Subcutaneous adipose tissue (tissue), 4 donors: ENCODE data around the gene MLYCD. TPM values are rescaled to one million over a fixed set of nuclear protein-coding genes. Genes with fewer than 3 reads are reported as not detected.

Experiments used
- total RNA-seq, 4 donors: library from RNA; depleted of rRNA; stranded (reverse); fragments of >200 nt; gene quantifications; one replicate each; pipeline ENCODE4 v1.1.0, GENCODE V29; 2016
- TF ChIP-seq, protein P1 (sequence below): fragments of 450-650 bp; IDR thresholded peaks from one replicate; pipeline ENCODE4 v1.5.1; 2016; ENCODE audit warnings: low read depth, mild to moderate bottlenecking, control low read depth, antibody characterized with exemption, moderate library complexity

Gene MLYCD
- total RNA-seq, 4 donors from 2014 or later, result 10.0 to 30.9 (median 11.5) TPM

- TF ChIP-seq, protein P1, sequence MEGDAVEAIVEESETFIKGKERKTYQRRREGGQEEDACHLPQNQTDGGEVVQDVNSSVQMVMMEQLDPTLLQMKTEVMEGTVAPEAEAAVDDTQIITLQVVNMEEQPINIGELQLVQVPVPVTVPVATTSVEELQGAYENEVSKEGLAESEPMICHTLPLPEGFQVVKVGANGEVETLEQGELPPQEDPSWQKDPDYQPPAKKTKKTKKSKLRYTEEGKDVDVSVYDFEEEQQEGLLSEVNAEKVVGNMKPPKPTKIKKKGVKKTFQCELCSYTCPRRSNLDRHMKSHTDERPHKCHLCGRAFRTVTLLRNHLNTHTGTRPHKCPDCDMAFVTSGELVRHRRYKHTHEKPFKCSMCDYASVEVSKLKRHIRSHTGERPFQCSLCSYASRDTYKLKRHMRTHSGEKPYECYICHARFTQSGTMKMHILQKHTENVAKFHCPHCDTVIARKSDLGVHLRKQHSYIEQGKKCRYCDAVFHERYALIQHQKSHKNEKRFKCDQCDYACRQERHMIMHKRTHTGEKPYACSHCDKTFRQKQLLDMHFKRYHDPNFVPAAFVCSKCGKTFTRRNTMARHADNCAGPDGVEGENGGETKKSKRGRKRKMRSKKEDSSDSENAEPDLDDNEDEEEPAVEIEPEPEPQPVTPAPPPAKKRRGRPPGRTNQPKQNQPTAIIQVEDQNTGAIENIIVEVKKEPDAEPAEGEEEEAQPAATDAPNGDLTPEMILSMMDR, result no peak
Observed at GRCh38 chr16:83948914-83949723, 50.2 kb downstream of the MLYCD start.

- TF ChIP-seq, protein P1, result no peak
Observed at GRCh38 chr16:83949724-83950001, 50.7 kb downstream of the MLYCD start.

GRCh38 chr16:83951544-83951943 is 52.6 kb downstream of the MLYCD start:
- TF ChIP-seq, protein P1, result no peak

DNA sequence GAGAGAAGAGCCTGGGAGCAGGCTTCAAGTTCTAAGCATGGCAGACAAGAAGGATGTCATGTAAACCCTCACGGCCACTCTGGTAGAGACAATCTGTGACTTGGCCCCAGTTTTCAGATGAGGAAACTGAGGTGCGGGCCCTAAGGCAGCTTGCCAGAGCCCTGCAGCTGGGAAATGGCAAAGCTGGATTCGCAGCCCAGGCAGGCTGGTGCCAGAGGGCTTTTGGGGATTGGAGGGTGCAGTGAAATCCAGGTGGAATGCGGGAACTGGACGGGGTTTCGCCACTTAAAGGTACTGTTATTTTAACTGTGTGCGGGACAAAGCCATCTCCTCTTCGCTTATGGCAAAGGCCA is 53.6 kb downstream of the MLYCD start:
- TF ChIP-seq, protein P1, result no peak

GRCh38 chr16:83952940-83953795 is 54.3 kb downstream of the MLYCD start, which contains the start of gene OSGIN1:
TSS of gene OSGIN1 (plus strand) at chr16:83953240. CDS start at chr16:83957672, 4,432 bp downstream.
- TF ChIP-seq, protein P1, result no peak

GRCh38 chr16:83953796-83954576 is 55.1 kb downstream of the MLYCD start:
- TF ChIP-seq, protein P1, result no peak
